Ascending aorta (tissue), 2 donors: ENCODE measurements around the gene FOXP1. TPM values are rescaled to one million over a fixed set of nuclear protein-coding genes. Genes with fewer than 3 reads are reported as not detected.

ENCODE experiments used
- DNase-seq, 2 donors: peaks; one replicate each; pipeline ENCODE4 v3.0.0-alpha.2; 2019; ENCODE audit warnings: low spot score in 2 of 2
- H3K27ac ChIP-seq, 2 donors: fragments of 200-600 bp; sonication (generic); one replicate each; pipeline ENCODE4 v1.5.1; 2016 to 2017; ENCODE audit warnings: mild to moderate bottlenecking in 1 of 2
- H3K27me3 ChIP-seq: fragments of 200-600 bp; sonication (generic); one replicate; pipeline ENCODE4 v1.5.1; 2017
- H3K36me3 ChIP-seq, 2 donors: fragments of 200-600 bp; sonication (generic); one replicate each; pipeline ENCODE4 v1.5.1; 2016
- H3K4me1 ChIP-seq, 2 donors: fragments of 200-600 bp; sonication (generic); one replicate each; pipeline ENCODE4 v1.5.1; 2016 to 2017; ENCODE audit warnings: mild to moderate bottlenecking in 1 of 2
- H3K4me3 ChIP-seq, 2 donors: fragments of 200-600 bp; sonication (generic); one replicate each; pipeline ENCODE4 v1.5.1; 2016 to 2017; ENCODE audit warnings: mild to moderate bottlenecking in 1 of 2
- H3K9me3 ChIP-seq, 2 donors: fragments of 200-600 bp; sonication (generic); one replicate each; pipeline ENCODE4 v1.5.1; 2016
- CTCF ChIP-seq, 3 experiments: fragments of 200-600 bp in 2 of 3; fragments of 450-650 bp in 1 of 3; sonication (generic) in 2 of 3; IDR thresholded peaks; one replicate each; pipeline ENCODE4 v1.5.1; 2016 to 2019; ENCODE audit warnings: antibody characterized with exemption in 3 of 3, mild to moderate bottlenecking in 1 of 3, moderate library complexity in 1 of 3
- intact Hi-C: fragments of 100-400 bp; cut with DNase I; formaldehyde crosslinking; loops from one replicate; pipeline ENCODE4 v1.15.1; 2023
- total RNA-seq: library from RNA; depleted of rRNA; stranded (reverse); fragments of >200 nt; gene quantifications from one replicate; pipeline ENCODE4 v1.1.0, GENCODE V29; 2016

Gene FOXP1
- total RNA-seq, 1 donor from 2014 or later: 171 TPM

- Histone ChIP-seq H3K4me1 (no peaks in the 10 kb centered on the region), H3K36me3 (peaks cover 0 to 4% of the 10 kb centered on the region in 2 donors), H3K9me3 (no peaks in the 10 kb centered on the region), H3K4me3 (no peak overlapping the region), H3K27me3 (no peaks in the 10 kb centered on the region), H3K27ac (no peak overlapping the region)
- no peak for TF ChIP-seq CTCF (IDR thresholded peaks at IDR 0.05)
- intact Hi-C loops: no loop called here
- DNase-seq: no peak
Measured at GRCh38 chr3:71185733-71186455, 397.6 kb downstream of the FOXP1 start.

GRCh38 chr3:71184252-71184651, 399.3 kb downstream of the FOXP1 start:
- no peak overlapping the region for H3K4me3 ChIP-seq
- H3K36me3 ChIP-seq: peaks cover 0 to 4% of the 10 kb centered on the region in 2 donors
- TF ChIP-seq CTCF (IDR thresholded peaks at IDR 0.05): no peak
- no peaks in the 10 kb centered on the region for H3K9me3 ChIP-seq
- no peak for DNase-seq
- peaks cover 0 to 4% of the 10 kb centered on the region in 2 donors for H3K4me1 ChIP-seq
- no peaks in the 10 kb centered on the region for H3K27me3 ChIP-seq
- intact Hi-C loops: no loop called here
- no peak overlapping the region for H3K27ac ChIP-seq

- intact Hi-C loops: no loop called here
- no peaks in the 10 kb centered on the region for H3K27me3 ChIP-seq
Measured at GRCh38 chr3:71183549-71183948, 400.0 kb downstream of the FOXP1 start.

DNA sequence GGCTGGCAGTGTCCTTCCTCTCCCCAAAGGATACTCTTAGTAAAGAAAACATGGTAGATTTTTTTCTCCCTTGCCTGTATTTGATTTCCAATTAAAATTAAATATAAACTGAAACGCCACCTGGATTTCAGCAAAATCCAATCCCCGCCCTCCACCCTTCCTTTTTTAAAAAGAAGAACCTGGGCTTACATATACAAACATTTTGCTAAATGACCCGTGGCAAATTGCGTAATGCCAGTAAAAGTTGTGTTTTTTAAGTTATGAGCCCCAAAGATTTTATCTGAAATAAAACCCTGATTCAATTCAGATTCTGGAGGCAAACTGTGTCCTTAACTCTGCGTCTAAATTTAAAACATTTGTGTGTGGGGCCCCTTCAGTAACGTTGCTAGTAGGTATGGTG, 403.0 kb downstream of the FOXP1 start:
- no peak for TF ChIP-seq CTCF (IDR thresholded peaks at IDR 0.05)
- H3K4me3 ChIP-seq: no peak overlapping the region
- H3K27me3 ChIP-seq: no peaks in the 10 kb centered on the region
- no peak for DNase-seq
- no peaks in the 10 kb centered on the region for H3K36me3 ChIP-seq
- peaks cover 3 to 8% of the 10 kb centered on the region in 2 donors for H3K4me1 ChIP-seq
- intact Hi-C loops: no loop called here
- no peaks in the 10 kb centered on the region for H3K9me3 ChIP-seq
- no peak overlapping the region for H3K27ac ChIP-seq

More at GRCh38 chr3:71183549-71183948, 400.0 kb downstream of the FOXP1 start:
- Histone ChIP-seq H3K27ac (no peak overlapping the region), H3K4me1 (peaks cover 0 to 4% of the 10 kb centered on the region in 2 donors), H3K4me3 (no peak overlapping the region), H3K36me3 (peaks cover 0 to 4% of the 10 kb centered on the region in 2 donors), H3K9me3 (no peaks in the 10 kb centered on the region)
- no peak for DNase-seq
- no peak for TF ChIP-seq CTCF (IDR thresholded peaks at IDR 0.05)

DNA sequence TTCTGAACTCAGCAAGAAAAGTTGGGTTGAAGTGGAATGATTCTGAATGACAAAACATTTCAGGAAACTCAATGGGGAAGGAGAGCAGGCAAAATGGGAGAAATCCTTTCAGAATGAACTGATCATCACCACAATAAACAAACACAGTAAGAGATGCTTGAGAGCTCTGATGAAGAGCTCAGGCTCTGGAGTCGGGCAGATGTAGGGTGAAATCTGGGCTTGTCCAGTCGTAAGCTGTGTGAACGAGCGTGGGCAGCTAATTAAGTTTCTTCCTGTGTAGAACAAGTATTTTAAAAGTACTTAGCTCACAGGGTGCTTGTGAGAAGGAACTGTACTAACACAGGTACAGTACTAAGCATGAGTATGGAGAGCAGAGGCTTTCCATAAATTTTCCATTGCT, 406.2 kb downstream of the FOXP1 start:
- no peak for TF ChIP-seq CTCF (IDR thresholded peaks at IDR 0.05)
- intact Hi-C loops: loop anchor here (10.0 kb wide), 2 partner anchors 127 to 407 kb away; partner anchors contain the start of gene FOXP1
- H3K27ac ChIP-seq: no peak overlapping the region

More for the DNA sequence above, 406.2 kb downstream of the FOXP1 start:
- H3K4me3 ChIP-seq: no peak overlapping the region
- H3K4me1 ChIP-seq: peaks cover 3 to 25% of the 10 kb centered on the region in 2 donors
- DNase-seq: no peak
- H3K9me3 ChIP-seq: no peaks in the 10 kb centered on the region
- no peaks in the 10 kb centered on the region for H3K27me3 ChIP-seq
- no peaks in the 10 kb centered on the region for H3K36me3 ChIP-seq
